K562 (cell line): ENCODE data around the gene CDK11A. TPM values are rescaled to one million over a fixed set of nuclear protein-coding genes. Genes with fewer than 3 reads are reported as not detected.
A peak's percentile ranks its signal among the peaks of the same experiment; 100 is the strongest.

ENCODE experiments used
- BACH1 ChIP-seq: fragments of 200-800 bp; sonication (Bioruptor generic); IDR thresholded peaks from 2 replicates; pipeline ENCODE4 v1.6.1; 2016; ENCODE audit warnings: missing genetic modification characterization, missing compliant biosample characterization
- BRCA1 ChIP-seq, 2 experiments: fragments of 450-650 bp in 1 of 2; sonication (generic) in 1 of 2; formaldehyde crosslinking in 1 of 2; IDR thresholded peaks; 2 replicates each; pipeline versions ENCODE4 v1.5.0 to v1.6.1; 2017 to 2020; ENCODE audit warnings: mild to moderate bottlenecking in 1 of 2, missing genetic modification reagents in 1 of 2
- CCNT2 ChIP-seq: IDR thresholded peaks from 2 replicates; pipeline ENCODE4 v1.6.1; 2011; ENCODE audit warnings: borderline replicate concordance, low read depth, mild to moderate bottlenecking, moderate library complexity, mixed read lengths, low read length; ENCODE audit not compliant: insufficient read length; ENCODE audit errors: extremely low read depth
- DIDO1 ChIP-seq: fragments of 450-650 bp; IDR thresholded peaks from 2 replicates; pipeline ENCODE4 v1.6.1; 2016; ENCODE audit warnings: low read depth, missing biosample characterization, missing genetic modification characterization
- ELF2 ChIP-seq: fragments of 250-450 bp; sonication (Bioruptor Pico); IDR thresholded peaks from 2 replicates; pipeline ENCODE4 v1.5.0; 2021; ENCODE audit warnings: mild to moderate bottlenecking
- FIP1L1 ChIP-seq: fragments of 200-400 bp; formaldehyde crosslinking; IDR thresholded peaks from 2 replicates; pipeline ENCODE4 v1.6.1; 2018; ENCODE audit warnings: mild to moderate bottlenecking, low read depth, low read length; ENCODE audit not compliant: poor library complexity, severe bottlenecking
- FOXK1 ChIP-seq: sonication (generic); formaldehyde crosslinking; IDR thresholded peaks from 2 replicates; pipeline ENCODE4 v1.8.0; 2022; ENCODE audit warnings: missing genetic modification reagents, mild to moderate bottlenecking, borderline replicate concordance
- GTF2B ChIP-seq: IDR thresholded peaks from 2 replicates; pipeline ENCODE4 v1.6.1; 2011; ENCODE audit not compliant: insufficient read length; ENCODE audit errors: extremely low read depth
- HMBOX1 ChIP-seq: sonication (generic); IDR thresholded peaks from 2 replicates; pipeline ENCODE4 v1.6.1; 2016
- L3MBTL2 ChIP-seq: fragments of 450-650 bp; IDR thresholded peaks from 2 replicates; pipeline ENCODE4 v1.6.1; 2016; ENCODE audit warnings: mild to moderate bottlenecking, moderate library complexity
- NCOA6 ChIP-seq: fragments of 450-650 bp; IDR thresholded peaks from 2 replicates; pipeline ENCODE4 v1.6.1; 2017; ENCODE audit warnings: mild to moderate bottlenecking
- NCOR1 ChIP-seq: fragments of 450-650 bp; IDR thresholded peaks from 2 replicates; pipeline ENCODE4 v1.6.1; 2016; ENCODE audit warnings: mild to moderate bottlenecking, moderate library complexity
- PATZ1 ChIP-seq: fragments of 250-450 bp; sonication (Bioruptor Pico); IDR thresholded peaks from 2 replicates; pipeline ENCODE4 v1.5.0; 2020; ENCODE audit warnings: mild to moderate bottlenecking, borderline replicate concordance
- PHF20 ChIP-seq: fragments of 450-650 bp; IDR thresholded peaks from 2 replicates; pipeline ENCODE4 v1.6.1; 2018; ENCODE audit not compliant: partially characterized antibody
- PHF21A ChIP-seq: fragments of 450-650 bp; IDR thresholded peaks from 2 replicates; pipeline ENCODE4 v1.6.1; 2017; ENCODE audit warnings: low read depth, borderline replicate concordance
- POLR2AphosphoS2 ChIP-seq: IDR thresholded peaks from 2 replicates; pipeline ENCODE4 v1.6.1; 2012; ENCODE audit warnings: low read length, improper control_type of control experiment
- PTBP1 ChIP-seq: fragments of 200-400 bp; formaldehyde crosslinking; IDR thresholded peaks from 2 replicates; pipeline ENCODE4 v1.6.1; 2017; ENCODE audit warnings: low read depth, low read length
- PYGO2 ChIP-seq: fragments of 450-650 bp; IDR thresholded peaks from 2 replicates; pipeline ENCODE4 v1.6.1; 2016; ENCODE audit warnings: mild to moderate bottlenecking, missing genetic modification characterization, moderate library complexity, missing compliant biosample characterization
- RBFOX2 ChIP-seq: fragments of 200-400 bp; formaldehyde crosslinking; IDR thresholded peaks from 2 replicates; pipeline ENCODE4 v1.6.1; 2017; ENCODE audit warnings: low read depth, mild to moderate bottlenecking, low read length, moderate library complexity
- XRCC5 ChIP-seq: fragments of 200-400 bp; formaldehyde crosslinking; IDR thresholded peaks from 2 replicates; pipeline ENCODE4 v1.6.1; 2017; ENCODE audit warnings: low read depth, mild to moderate bottlenecking, low read length
- ZBED1 ChIP-seq: IDR thresholded peaks from 2 replicates; pipeline ENCODE4 v1.6.1; 2014
- ZFX ChIP-seq: sonication (generic); formaldehyde crosslinking; IDR thresholded peaks from 2 replicates; pipeline ENCODE4 v1.8.0; 2022; ENCODE audit warnings: mild to moderate bottlenecking, missing genetic modification reagents, moderate library complexity
- ZNF121 ChIP-seq: sonication (generic); formaldehyde crosslinking; conservative IDR thresholded peaks from 2 replicates; pipeline ENCODE4 v1.8.0; 2022; ENCODE audit warnings: missing genetic modification reagents
- ZNF174 ChIP-seq: fragments of 250-450 bp; sonication (Bioruptor Pico); IDR thresholded peaks from 2 replicates; pipeline ENCODE4 v1.4.0; 2020; ENCODE audit warnings: mild to moderate bottlenecking
- ZNF239 ChIP-seq: fragments of 250-450 bp; sonication (Bioruptor Pico); IDR thresholded peaks from 2 replicates; pipeline ENCODE4 v1.4.0; 2020; ENCODE audit warnings: mild to moderate bottlenecking
- ZNF584 ChIP-seq: fragments of 200-800 bp; sonication (Bioruptor generic); IDR thresholded peaks from 2 replicates; pipeline ENCODE4 v1.6.1; 2016; ENCODE audit warnings: low read depth, mild to moderate bottlenecking, missing genetic modification characterization, missing compliant biosample characterization
- ZNF699 ChIP-seq: fragments of 250-450 bp; sonication (Bioruptor Pico); IDR thresholded peaks from 2 replicates; pipeline ENCODE4 v1.8.0; 2021; ENCODE audit warnings: mild to moderate bottlenecking, moderate library complexity; ENCODE audit not compliant: insufficient replicate concordance
- polyA plus RNA-seq, 8 experiments: library from polyadenylated mRNA; depleted of rRNA in 4 of 8; stranded (reverse) in 5 of 8; unstranded in 3 of 8; fragments of >200 nt; fragmentation: Nextera tagmentation in 2 of 8; fragmentation: Illumina TruSeq in 1 of 8; extraction: Ambion mirVana in 2 of 8; extraction: Trizol in 1 of 8; gene quantifications; 2 replicates each; pipeline versions ENCODE4 v1.2.1 to v1.2.3, GENCODE V29; 2011 to 2014; ENCODE audit warnings: inconsistent platforms in 1 of 8, missing spikeins in 1 of 8
- total RNA-seq, 7 experiments: library from RNA; depleted of rRNA in 6 of 7; stranded (reverse); fragments of >200 nt in 6 of 7; fragmentation: Illumina TruSeq in 2 of 7; extraction: Trizol in 2 of 7; gene quantifications; 2 replicates each; pipeline versions ENCODE4 v1.2.1 to v1.2.3, GENCODE V29; 2011 to 2021; ENCODE audit warnings: low replicate concordance in 1 of 7

Gene CDK11A
- total and polyA plus RNA-seq, 9 of the 15 experiments (the other 6 are each of a cell fraction or from before 2014, with no cell fraction given), result 4.5 to 71.0 (median 43.9) TPM

GRCh38 chr1:1758692-1759455 is 34.7 kb upstream of the CDK11A start (continued):
- TF ChIP-seq BRCA1 (IDR thresholded peaks at IDR 0.05) (no peak), BRCA1 (CRISPR knock-in tag; IDR thresholded peaks at IDR 0.05) (no peak), PYGO2 (tag) (no peak), ELF2 (0 out of 2 replicates have a peak, but pooled peaks have one; percentile 52), ZNF699 (CRISPR knock-in tag) (no peak), ZNF174 (CRISPR knock-in tag) (no peak), RBFOX2 (peak; percentile 77), ZNF121 (CRISPR knock-in tag) (no peak), ZFX (CRISPR knock-in tag) (peak; percentile 96), NCOR1 (0 out of 2 replicates have a peak, but pooled peaks have one; percentile 66), XRCC5 (no peak), L3MBTL2 (peak; percentile 90), GTF2B (no peak), POLR2AphosphoS2 (no peak; the same call in 1 of the 2 replicates), FOXK1 (CRISPR knock-in tag) (no peak), ZNF239 (CRISPR knock-in tag) (no peak), PHF20 (peak; percentile 33), FIP1L1 (peak; percentile 76), PATZ1 (no peak), BACH1 (no peak), DIDO1 (tag) (no peak), ZBED1 (no peak), NCOA6 (no peak), PTBP1 (no peak), ZNF584 (CRISPR knock-in tag) (peak; percentile 74), PHF21A (no peak), HMBOX1 (no peak), CCNT2 (peak; percentile 96)
